MM.1S (cell line): Measurements from ENCODE around the gene IFNE.

Experiments used
- DNase-seq: peaks from one replicate; pipeline ENCODE4 v3.0.0-alpha.2; 2015
- H2AFZ ChIP-seq: fragments of 300-600 bp; sonication (generic); 2 replicates; pipeline ENCODE4 v1.6.0; 2016; ENCODE audit warnings: antibody characterized with exemption, low read length
- H3F3A ChIP-seq: fragments of 300-600 bp; sonication (generic); 2 replicates; pipeline ENCODE4 v1.6.1; 2016; ENCODE audit warnings: mild to moderate bottlenecking, antibody characterized with exemption, low read length, moderate library complexity, mixed read lengths; ENCODE audit not compliant: insufficient read depth
- H3K27ac ChIP-seq: fragments of 300-600 bp; sonication (generic); 2 replicates; pipeline ENCODE4 v1.5.1; 2016; ENCODE audit warnings: mild to moderate bottlenecking, low read length
- H3K27me3 ChIP-seq: fragments of 300-600 bp; sonication (generic); replicated peaks from 2 replicates; pipeline ENCODE4 v1.6.0; 2016; ENCODE audit warnings: low read length; ENCODE audit not compliant: insufficient read depth
- H3K36me3 ChIP-seq: fragments of 300-600 bp; sonication (generic); replicated peaks from 2 replicates; pipeline ENCODE4 v1.6.1; 2016; ENCODE audit warnings: mild to moderate bottlenecking, low read length, mixed read lengths; ENCODE audit not compliant: insufficient read depth
- H3K4me1 ChIP-seq: fragments of 300-600 bp; sonication (generic); 2 replicates; pipeline ENCODE4 v1.6.1; 2016; ENCODE audit warnings: low read length, mixed read lengths
- H3K4me2 ChIP-seq: fragments of 300-600 bp; sonication (generic); 2 replicates; pipeline ENCODE4 v1.6.0; 2016; ENCODE audit warnings: low read depth, low read length
- H3K4me3 ChIP-seq: fragments of 300-600 bp; sonication (generic); 2 replicates; pipeline ENCODE4 v1.5.1; 2016; ENCODE audit warnings: low read length, mixed read lengths
- H3K79me2 ChIP-seq: fragments of 300-600 bp; sonication (generic); 2 replicates; pipeline ENCODE4 v1.6.1; 2016; ENCODE audit warnings: mixed run types, low read length, mixed read lengths
- H3K9ac ChIP-seq: fragments of 300-600 bp; sonication (generic); 2 replicates; pipeline ENCODE4 v1.6.1; 2016; ENCODE audit warnings: low read length, mixed read lengths
- H3K9me2 ChIP-seq: fragments of 300-600 bp; sonication (generic); replicated peaks from 2 replicates; pipeline ENCODE4 v1.6.1; 2016; ENCODE audit warnings: mild to moderate bottlenecking, low read length, mixed read lengths; ENCODE audit not compliant: insufficient read depth
- H3K9me3 ChIP-seq: fragments of 300-600 bp; sonication (generic); replicated peaks from 2 replicates; pipeline ENCODE4 v1.6.1; 2016; ENCODE audit warnings: mild to moderate bottlenecking, low read length, mixed read lengths; ENCODE audit not compliant: insufficient read depth
- H4K20me1 ChIP-seq: fragments of 300-600 bp; sonication (generic); 2 replicates; pipeline ENCODE4 v1.6.1; 2016; ENCODE audit warnings: mild to moderate bottlenecking, low read length, moderate library complexity, mixed read lengths; ENCODE audit not compliant: insufficient read depth
- EZH2 ChIP-seq: fragments of 300-600 bp; sonication (generic); optimal IDR thresholded peaks from 2 replicates; pipeline ENCODE3; 2017; ENCODE audit warnings: low read depth, mild to moderate bottlenecking, antibody characterized with exemption, low read length, mixed read lengths
- EZH2phosphoT487 ChIP-seq: fragments of 300-600 bp; sonication (generic); IDR thresholded peaks from 2 replicates; pipeline ENCODE4 v1.6.1; 2018; ENCODE audit warnings: antibody characterized with exemption, low read length
- TF ChIP-seq, protein P1 (sequence below): fragments of 300-600 bp; sonication (generic); IDR thresholded peaks from 2 replicates; pipeline ENCODE4 v1.5.1; 2016; ENCODE audit warnings: antibody characterized with exemption, low read length, mixed read lengths

The IFNE gene

DNA sequence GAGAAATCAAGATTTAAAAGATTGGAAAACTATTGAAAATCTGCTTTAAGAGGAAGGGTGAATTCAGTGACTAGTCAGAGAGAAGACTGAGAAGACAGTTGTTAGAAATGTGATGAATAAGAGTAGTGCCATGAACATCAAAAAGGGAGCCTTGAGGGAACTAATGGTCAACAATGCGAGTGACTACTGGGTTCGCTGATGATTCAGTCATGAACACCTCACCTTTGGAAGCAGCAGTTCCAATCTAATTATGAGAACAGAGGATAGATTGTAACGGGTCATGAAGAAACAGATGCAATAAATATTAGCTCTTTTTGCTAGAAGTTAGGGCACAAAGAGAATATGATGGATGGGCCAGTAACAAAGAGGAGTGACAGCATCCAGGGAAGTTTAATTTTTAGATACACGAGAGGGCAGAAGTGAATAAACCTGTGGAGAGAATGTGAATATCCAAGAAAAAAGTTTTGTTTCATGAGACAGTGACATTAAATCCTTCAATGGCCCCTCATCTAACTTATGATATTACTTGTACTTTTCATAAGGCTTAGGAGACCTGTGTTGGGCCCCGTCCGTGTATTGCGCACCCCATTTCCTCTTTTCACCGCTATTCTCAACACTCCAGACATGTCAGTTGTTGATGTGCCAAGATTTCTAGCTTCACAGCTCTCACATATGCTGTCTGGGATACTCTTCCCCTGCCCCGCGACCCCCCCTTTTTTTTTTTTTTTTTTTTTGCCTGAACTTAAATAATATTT is 23.5 kb upstream of the IFNE start:
- Histone ChIP-seq H3K27me3 (no peaks in the 10 kb centered on the region), H3K9me2 (no peaks in the 10 kb centered on the region), H3K27ac (no peak overlapping the region), H3K4me1 (no peaks in the 10 kb centered on the region), H3K9me3 (no peaks in the 10 kb centered on the region), H3K79me2 (no peaks in the 10 kb centered on the region), H3K4me2 (no peak overlapping the region), H2AFZ (no peak overlapping the region), H3F3A (no peaks in the 10 kb centered on the region), H3K4me3 (no peak overlapping the region), H3K9ac (no peak overlapping the region), H3K36me3 (no peaks in the 10 kb centered on the region), H4K20me1 (no peaks in the 10 kb centered on the region)
- no peak for TF ChIP-seq EZH2
- no peak for TF ChIP-seq EZH2phosphoT487
- TF ChIP-seq, protein P1, sequence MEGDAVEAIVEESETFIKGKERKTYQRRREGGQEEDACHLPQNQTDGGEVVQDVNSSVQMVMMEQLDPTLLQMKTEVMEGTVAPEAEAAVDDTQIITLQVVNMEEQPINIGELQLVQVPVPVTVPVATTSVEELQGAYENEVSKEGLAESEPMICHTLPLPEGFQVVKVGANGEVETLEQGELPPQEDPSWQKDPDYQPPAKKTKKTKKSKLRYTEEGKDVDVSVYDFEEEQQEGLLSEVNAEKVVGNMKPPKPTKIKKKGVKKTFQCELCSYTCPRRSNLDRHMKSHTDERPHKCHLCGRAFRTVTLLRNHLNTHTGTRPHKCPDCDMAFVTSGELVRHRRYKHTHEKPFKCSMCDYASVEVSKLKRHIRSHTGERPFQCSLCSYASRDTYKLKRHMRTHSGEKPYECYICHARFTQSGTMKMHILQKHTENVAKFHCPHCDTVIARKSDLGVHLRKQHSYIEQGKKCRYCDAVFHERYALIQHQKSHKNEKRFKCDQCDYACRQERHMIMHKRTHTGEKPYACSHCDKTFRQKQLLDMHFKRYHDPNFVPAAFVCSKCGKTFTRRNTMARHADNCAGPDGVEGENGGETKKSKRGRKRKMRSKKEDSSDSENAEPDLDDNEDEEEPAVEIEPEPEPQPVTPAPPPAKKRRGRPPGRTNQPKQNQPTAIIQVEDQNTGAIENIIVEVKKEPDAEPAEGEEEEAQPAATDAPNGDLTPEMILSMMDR, result no peak
- DNase-seq, result no peak

DNA sequence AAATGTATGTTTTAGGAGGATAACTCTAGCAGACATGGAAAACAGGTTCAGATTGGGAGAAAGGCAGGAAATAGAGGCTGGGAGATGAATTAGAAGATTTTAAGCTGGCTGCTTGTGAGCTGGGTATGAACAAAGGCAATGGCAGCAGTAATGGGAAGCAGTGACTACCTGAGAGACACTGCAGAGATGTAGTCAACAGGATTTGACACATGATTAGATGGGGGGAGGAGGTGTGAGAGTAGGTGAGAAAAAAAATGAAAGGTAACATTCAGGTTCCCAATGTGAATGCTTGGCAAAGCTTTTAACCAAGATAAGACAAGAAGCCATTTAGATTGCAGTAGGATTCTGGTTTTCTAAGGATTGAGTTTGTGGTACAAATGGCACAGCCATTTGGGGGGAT is 22.8 kb upstream of the IFNE start:
- no peaks in the 10 kb centered on the region for H3F3A ChIP-seq
- H3K4me3 ChIP-seq, result no peak overlapping the region
- H3K4me1 ChIP-seq, result no peaks in the 10 kb centered on the region
- TF ChIP-seq, protein P1, result no peak
- TF ChIP-seq EZH2phosphoT487 (no peak), EZH2 (no peak)
- no peaks in the 10 kb centered on the region for H3K9me3 ChIP-seq
- no peak overlapping the region for H3K9ac ChIP-seq
- H4K20me1 ChIP-seq, result no peaks in the 10 kb centered on the region
- no peak overlapping the region for H3K27ac ChIP-seq
- no peaks in the 10 kb centered on the region for H3K27me3 ChIP-seq
- H3K79me2 ChIP-seq, result no peaks in the 10 kb centered on the region
- no peaks in the 10 kb centered on the region for H3K36me3 ChIP-seq
- no peak overlapping the region for H2AFZ ChIP-seq
- no peaks in the 10 kb centered on the region for H3K9me2 ChIP-seq
- no peak for DNase-seq
- H3K4me2 ChIP-seq, result no peak overlapping the region

GRCh38 chr9:21504113-21504512 is 22.0 kb upstream of the IFNE start:
- no peak overlapping the region for H3K27ac ChIP-seq
- no peaks in the 10 kb centered on the region for H4K20me1 ChIP-seq
- no peaks in the 10 kb centered on the region for H3K9me2 ChIP-seq
- DNase-seq, result no peak
- H3K4me1 ChIP-seq, result no peaks in the 10 kb centered on the region
- no peaks in the 10 kb centered on the region for H3K9me3 ChIP-seq
- no peak overlapping the region for H3K4me3 ChIP-seq
- H3K36me3 ChIP-seq, result no peaks in the 10 kb centered on the region
- H3K9ac ChIP-seq, result no peak overlapping the region
- H3K4me2 ChIP-seq, result no peak overlapping the region
- no peaks in the 10 kb centered on the region for H3K79me2 ChIP-seq
- no peak for TF ChIP-seq EZH2
- TF ChIP-seq EZH2phosphoT487, result no peak
- TF ChIP-seq, protein P1, result no peak
- no peaks in the 10 kb centered on the region for H3F3A ChIP-seq
- H3K27me3 ChIP-seq, result no peaks in the 10 kb centered on the region
- H2AFZ ChIP-seq, result no peak overlapping the region
